ENCODE data around the gene SLC7A1.

- TF ChIP-seq CTCF (IDR thresholded peaks at IDR 0.05): no peak
- TF ChIP-seq POLR2A (IDR thresholded peaks at IDR 0.05): no peak
- TF ChIP-seq POLR2AphosphoS5 (IDR thresholded peaks at IDR 0.05): no peak
These were observed 26.8 kb downstream of the SLC7A1 start for GRCh38 chr13:29568731-29569130.
